Lower leg skin (tissue), 3 donors: ENCODE measurements around the gene CALY.

Experiments
- POLR2A ChIP-seq, 2 donors: fragments of 450-650 bp; IDR thresholded peaks; one replicate each; pipeline ENCODE4 v1.6.1; 2016 to 2017; ENCODE audit warnings: antibody characterized with exemption in 2 of 2, mild to moderate bottlenecking in 1 of 2, moderate library complexity in 1 of 2
- TF ChIP-seq, protein P1 (sequence below), 3 donors: fragments of 450-650 bp; IDR thresholded peaks; one replicate each; pipeline ENCODE4 v1.5.1; 2016; ENCODE audit warnings: antibody characterized with exemption in 3 of 3, mild to moderate bottlenecking in 3 of 3, moderate library complexity in 2 of 3

DNA sequence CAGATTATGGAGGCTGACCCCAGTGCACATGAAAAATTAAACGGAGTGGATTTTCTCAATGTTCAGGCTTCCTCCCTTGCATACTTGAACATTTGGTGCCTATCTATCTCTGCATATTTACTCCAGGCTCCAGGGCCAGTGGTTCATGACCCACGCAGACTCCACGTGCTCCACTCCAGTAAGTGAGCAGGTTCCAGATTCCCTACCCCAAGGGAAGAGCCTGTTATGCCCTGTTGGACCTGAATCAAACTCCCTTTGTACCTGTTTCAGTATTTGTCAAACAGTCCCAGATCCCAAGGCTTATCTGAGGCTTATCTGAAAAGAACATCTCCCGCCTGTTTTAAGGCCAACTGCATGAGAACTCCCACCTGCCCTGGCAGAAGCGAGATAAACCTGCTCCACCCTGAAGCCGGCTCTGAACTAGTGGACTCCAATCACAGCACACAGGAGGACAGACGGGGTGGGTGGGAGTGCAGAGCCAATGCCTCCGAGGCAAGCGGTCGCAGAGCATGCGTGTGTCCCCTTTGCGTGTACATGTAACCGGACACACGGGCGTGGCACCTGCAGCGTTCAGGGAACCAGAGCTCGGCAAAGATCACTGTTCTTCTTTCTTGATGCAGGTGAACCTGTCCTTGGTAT is 23.4 kb upstream of the CALY start:
- TF ChIP-seq, protein P1, sequence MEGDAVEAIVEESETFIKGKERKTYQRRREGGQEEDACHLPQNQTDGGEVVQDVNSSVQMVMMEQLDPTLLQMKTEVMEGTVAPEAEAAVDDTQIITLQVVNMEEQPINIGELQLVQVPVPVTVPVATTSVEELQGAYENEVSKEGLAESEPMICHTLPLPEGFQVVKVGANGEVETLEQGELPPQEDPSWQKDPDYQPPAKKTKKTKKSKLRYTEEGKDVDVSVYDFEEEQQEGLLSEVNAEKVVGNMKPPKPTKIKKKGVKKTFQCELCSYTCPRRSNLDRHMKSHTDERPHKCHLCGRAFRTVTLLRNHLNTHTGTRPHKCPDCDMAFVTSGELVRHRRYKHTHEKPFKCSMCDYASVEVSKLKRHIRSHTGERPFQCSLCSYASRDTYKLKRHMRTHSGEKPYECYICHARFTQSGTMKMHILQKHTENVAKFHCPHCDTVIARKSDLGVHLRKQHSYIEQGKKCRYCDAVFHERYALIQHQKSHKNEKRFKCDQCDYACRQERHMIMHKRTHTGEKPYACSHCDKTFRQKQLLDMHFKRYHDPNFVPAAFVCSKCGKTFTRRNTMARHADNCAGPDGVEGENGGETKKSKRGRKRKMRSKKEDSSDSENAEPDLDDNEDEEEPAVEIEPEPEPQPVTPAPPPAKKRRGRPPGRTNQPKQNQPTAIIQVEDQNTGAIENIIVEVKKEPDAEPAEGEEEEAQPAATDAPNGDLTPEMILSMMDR (IDR thresholded peaks at IDR 0.05): no peak
- no peak for TF ChIP-seq POLR2A (IDR thresholded peaks at IDR 0.05)
